Activated CD4-positive, alpha-beta T cell treated with anti-CD3 and anti-CD28 coated beads, Interleukin-2, amount 50 U/mL, for 48 hours (primary cell): ENCODE results near the gene UBE3D.
"Not testable (repeated sequence)": the region's sequence is repeated elsewhere in the genome, so short reads cannot be mapped to it uniquely, and the experiment has no call there.

Experiments
- DNase-seq, 2 experiments: peaks; one replicate each; pipeline ENCODE4 v3.0.0-alpha.2; 2020

UBE3D gene

GRCh38 chr6:83053678-83054077 lies 12.0 kb downstream of the UBE3D start:
- no peak for DNase-seq

DNA sequence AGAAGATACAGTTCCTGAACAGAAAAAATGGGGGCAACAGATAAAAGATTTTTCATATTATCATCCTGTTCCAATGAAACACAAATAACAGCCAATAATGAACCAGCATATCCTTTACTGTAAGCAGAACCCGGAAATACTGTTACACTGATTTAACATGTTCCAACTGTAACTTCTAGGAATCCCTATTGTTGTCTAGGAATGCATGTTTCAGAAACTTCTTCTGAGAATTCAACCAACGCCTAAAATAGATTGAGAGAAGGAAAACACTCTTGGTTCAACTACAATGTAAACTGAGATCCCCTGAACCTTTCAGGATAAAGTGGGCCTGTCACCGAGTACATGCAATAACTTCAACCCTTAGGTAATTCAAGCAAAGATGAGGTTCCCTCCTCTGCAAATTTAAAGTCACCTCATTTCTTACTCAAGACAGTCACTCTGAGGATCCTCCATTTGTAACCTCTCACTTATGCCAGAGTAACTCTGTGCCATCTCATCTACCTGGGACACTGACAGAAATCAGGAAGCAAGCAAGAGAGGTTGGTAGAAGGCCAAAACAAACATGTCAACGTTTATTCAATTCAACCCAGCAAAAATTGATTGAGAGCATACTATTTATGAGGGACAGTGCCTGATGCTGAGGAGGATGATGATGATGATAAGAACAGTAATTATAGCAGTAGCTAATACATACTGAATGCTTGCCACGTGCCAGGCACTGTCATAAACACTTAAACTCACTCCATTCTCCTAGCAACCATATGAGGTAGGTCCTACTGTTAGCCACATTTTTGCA lies 14.1 kb downstream of the UBE3D start:
- DNase-seq = no peak

- no peak for DNase-seq
Observed at GRCh38 chr6:83047065-83047754, 18.4 kb downstream of the UBE3D start.

- no peak for DNase-seq
Observed at GRCh38 chr6:83044091-83044768, 21.4 kb downstream of the UBE3D start.

- DNase-seq = no peak
Observed at GRCh38 chr6:83042467-83043053, 23.1 kb downstream of the UBE3D start.

DNA sequence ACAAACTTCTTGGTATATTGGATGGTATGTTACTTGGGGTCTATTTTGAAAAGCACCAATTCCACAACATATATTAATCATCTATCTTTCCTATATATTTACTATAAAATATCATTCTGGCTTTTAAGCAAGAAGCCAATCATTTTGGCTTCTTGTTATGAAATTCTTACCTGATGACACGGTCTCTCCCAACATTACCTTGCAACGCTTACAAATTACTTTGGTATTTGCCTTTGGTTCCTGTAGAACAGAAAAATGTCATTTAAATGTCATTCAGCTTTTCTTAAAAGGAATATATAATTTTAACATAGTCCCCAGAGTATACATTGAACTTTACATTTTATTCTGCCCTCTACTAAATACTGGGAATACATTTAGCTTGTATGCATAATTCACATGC lies 27.4 kb downstream of the UBE3D start:
- no peak for DNase-seq

DNA sequence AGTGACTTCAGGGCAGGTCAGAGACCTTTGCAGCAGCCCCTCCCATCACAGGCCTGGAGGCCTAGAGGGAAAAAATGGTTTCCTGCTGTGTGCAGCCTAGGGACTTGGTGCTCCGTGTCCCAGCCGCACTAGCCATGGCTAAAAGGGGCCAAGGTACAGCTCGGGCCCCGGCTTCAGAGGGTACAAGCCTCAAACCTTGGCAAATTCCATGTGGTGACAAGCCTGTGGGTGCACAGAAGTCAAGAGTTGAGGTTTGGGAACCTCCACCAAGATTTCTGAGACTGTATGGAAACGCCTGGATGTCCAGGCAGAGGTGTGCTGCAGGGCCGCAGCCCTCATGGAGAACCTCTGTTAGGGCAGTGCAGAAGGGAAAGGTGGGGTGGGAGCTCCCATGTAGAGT lies 34.0 kb downstream of the UBE3D start:
- no peak for DNase-seq

DNA sequence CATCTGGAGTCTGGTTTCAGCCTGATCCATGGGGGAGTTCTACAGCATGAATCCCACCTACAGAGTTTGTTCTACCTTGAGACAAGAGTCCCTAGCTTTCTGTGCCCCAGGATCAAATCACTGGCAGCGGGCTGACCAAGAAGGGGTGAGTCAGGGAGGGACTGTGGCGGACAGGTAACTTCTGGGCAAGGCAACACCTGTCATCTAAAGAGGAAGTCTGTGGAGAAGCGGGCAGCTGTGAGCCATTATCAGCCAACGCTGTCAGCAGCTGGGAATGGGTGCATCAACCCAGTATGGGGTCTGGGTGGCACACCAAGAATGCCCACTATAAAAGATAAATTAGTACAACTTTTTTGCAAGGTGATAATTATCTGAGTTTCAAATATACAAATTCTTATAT lies 45.9 kb downstream of the UBE3D start:
- DNase-seq = no peak

DNA sequence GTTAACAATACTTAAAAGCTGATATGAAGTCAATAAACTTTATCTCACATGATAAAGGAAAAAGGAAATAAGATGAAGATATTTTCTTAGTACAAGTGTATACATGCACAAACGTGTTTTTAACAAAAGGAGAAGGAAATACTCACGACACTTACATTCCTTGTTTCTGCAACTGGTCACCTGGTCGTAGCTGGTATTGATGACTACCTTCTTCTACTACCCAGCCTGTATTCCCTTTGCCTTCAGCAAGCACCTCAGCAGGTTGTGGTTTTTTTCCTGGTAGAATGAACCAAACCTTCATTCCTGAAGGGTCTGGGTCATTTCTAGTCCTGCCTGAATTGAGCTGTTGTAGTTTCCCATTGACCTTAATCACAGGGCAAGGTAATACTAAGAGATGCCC lies 54.5 kb downstream of the UBE3D start:
- not testable (repeated sequence) for DNase-seq

GRCh38 chr6:83008626-83009025 lies 57.0 kb downstream of the UBE3D start:
- no peak for DNase-seq

DNA sequence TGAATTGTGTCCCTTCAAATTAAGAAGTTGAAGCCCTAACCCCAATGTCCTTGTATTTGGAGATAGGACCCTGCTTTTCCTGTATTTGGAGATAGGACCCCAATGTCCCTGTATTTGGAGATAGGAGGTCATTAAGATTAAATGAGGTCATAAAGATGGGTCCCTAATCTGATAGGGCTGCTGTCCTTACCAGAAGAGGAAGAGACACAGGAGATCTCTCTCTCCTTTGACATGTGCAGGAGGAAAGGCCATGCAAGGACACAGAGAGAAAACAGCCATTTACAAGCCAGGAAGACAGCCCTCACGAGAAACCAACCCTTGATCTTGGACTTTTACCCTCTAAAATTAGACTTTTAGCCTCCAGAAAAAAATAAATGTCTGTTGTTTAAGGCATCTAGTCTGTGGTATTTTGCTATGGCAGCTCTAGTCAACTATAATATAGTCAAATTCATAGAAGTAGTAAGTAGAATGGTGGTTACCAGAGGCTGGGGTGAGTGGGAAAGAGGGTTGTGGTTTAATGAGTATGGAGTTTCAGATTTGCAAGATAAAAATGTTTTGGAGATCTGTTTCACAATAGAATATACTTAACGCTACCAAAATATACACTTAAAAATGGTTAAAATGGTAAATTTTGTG lies 59.3 kb downstream of the UBE3D start:
- no peak for DNase-seq

DNA sequence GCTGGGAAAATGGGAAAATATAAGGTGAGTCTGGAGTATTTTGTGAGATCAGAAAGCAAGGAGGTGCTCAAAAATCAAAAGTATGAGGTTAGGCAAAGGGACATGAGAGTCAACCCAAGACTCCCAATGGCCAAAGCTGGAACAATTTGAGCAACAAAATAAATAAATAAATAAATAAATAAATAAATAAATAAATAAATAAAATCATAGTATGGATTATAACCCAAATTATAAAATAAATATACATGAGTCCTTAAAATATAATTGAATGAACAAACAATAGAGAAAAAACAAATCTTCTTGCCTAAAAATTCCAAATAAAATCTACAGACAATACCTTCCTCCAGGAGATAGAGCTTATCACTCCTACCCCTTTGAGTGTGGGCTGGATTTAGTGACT lies 69.5 kb downstream of the UBE3D start:
- no peak for DNase-seq

DNA sequence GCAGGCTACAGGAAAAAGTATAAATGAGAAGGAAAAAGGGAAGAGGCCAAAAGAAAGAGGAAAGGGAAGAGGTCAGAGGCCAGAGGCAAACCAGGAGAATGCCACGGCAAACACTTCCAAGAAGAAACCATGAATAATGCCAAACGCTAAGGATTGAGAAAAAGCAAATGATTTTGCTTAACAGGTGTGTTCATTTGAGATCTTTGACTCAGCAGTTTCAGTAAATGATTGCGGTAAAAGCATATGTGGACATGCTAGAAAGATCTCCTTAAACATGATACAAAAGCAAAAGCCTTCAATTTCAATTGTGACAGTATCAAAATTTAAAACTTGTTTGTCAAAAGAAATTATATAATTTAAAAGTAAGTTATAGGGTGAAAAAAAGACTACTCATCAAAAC lies 70.6 kb downstream of the UBE3D start:
- no peak for DNase-seq

- no peak for DNase-seq
Observed at GRCh38 chr6:82989736-82990290, 75.8 kb downstream of the UBE3D start.

- DNase-seq = no peak
Observed at GRCh38 chr6:82988930-82989351, 76.7 kb downstream of the UBE3D start.

DNA sequence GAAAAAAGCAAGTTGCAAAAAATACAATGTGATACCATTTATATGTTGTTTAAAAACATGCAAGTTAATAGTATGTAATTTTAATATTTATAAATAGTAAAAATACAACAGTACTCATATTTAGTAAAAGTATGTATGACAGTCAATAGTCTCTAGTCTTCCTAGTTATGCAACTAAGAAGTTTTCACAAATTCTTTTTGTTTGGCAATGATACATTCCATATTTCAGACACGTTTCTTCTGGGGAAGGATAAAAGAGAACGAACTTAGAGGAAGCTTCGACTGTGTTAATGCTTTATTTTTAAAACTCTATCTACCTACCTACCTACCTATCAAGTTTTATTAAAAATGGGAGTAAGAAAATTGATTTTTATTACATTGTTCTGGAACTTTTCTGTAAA lies 77.7 kb downstream of the UBE3D start:
- DNase-seq = no peak

GRCh38 chr6:82987416-82987815 lies 78.2 kb downstream of the UBE3D start:
- no peak for DNase-seq

GRCh38 chr6:82984720-82985119 lies 80.9 kb downstream of the UBE3D start:
- DNase-seq = no peak

DNA sequence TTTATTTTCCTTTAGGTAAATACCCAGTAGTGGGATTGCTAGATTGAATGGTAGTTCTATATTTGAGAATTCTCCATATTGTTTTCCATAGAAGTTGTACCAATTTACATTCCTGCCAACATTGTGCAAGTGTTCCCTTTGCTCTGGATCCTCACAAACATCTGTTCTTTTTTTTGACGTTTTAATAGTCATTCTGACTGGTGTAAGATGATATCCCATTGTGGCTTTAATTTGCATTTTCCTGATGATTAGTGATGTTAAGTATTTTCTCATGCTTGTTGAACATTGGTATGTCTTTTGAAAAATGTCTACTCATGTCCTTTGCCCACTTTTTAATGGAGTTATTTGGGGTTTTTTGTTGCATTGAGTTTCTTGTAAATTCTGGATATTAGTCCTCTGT lies 85.6 kb downstream of the UBE3D start:
- DNase-seq = no peak

- DNase-seq = no peak
Observed at GRCh38 chr6:82979657-82980056, 86.0 kb downstream of the UBE3D start.

DNA sequence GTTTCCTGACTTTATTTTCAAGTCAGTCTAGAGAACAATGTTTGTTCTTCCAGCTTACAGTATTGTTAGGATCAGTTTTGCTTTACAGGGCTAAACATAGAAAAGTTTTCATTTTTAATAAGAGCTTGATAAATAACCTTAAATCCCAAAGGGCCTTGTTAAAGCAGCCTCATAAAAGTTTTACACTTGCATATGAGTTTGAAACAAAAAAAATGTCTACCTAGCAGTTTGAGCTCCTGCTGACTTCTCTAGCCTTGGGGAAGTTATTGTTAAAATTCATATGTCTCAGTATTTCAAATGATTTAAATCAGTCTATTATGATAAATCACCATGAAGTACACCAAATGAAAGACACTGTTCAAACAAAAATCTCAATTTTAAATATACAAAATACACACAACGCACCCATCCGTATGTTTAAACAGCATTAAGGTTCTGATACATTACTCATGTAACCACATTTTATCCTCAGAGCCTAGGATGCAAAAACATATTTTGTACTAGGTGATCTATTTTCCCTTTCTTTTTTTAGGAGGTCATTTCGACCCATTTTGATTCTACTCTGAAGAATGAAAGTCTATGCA lies 87.2 kb downstream of the UBE3D start:
- DNase-seq = no peak

- no peak for DNase-seq
Observed at GRCh38 chr6:82976179-82976578, 89.5 kb downstream of the UBE3D start.
